HG03108 (cell line): Measurements from ENCODE around the gene CPM.
"Not testable (repeated sequence)": the region's sequence is repeated elsewhere in the genome, so short reads cannot be mapped to it uniquely, and the experiment has no call there.

Experiments
- ATAC-seq: cut with Tn5 transposase; IDR thresholded peaks from one replicate; pipeline ENCODE4 v1.9.1; 2021; ENCODE audit warnings: moderate library complexity; ENCODE audit not compliant: unreplicated experiment

The CPM gene

GRCh38 chr12:68882251-68882964 is 50.6 kb downstream of the CPM start:
- ATAC-seq: no peak

GRCh38 chr12:68880660-68881325 is 52.2 kb downstream of the CPM start:
- no peak for ATAC-seq

- no peak for ATAC-seq
Observed at GRCh38 chr12:68878846-68879245, 54.1 kb downstream of the CPM start.

GRCh38 chr12:68878283-68878682 is 54.7 kb downstream of the CPM start:
- no peak for ATAC-seq

- ATAC-seq: no peak
Observed at GRCh38 chr12:68877583-68877982, 55.4 kb downstream of the CPM start.

GRCh38 chr12:68876461-68876860 is 56.5 kb downstream of the CPM start:
- no peak for ATAC-seq

GRCh38 chr12:68873316-68873715 is 59.7 kb downstream of the CPM start:
- ATAC-seq: no peak

GRCh38 chr12:68871921-68872320 is 61.0 kb downstream of the CPM start:
- ATAC-seq: no peak

- no peak for ATAC-seq
Observed at GRCh38 chr12:68871396-68871795, 61.6 kb downstream of the CPM start.

GRCh38 chr12:68870443-68870842 is 62.5 kb downstream of the CPM start:
- ATAC-seq: no peak

- no peak for ATAC-seq
Observed at GRCh38 chr12:68870011-68870410, 63.0 kb downstream of the CPM start.

GRCh38 chr12:68868043-68868790 is 64.8 kb downstream of the CPM start:
- ATAC-seq: no peak

- ATAC-seq: no peak
Observed at GRCh38 chr12:68867606-68868005, 65.4 kb downstream of the CPM start.

GRCh38 chr12:68866950-68867349 is 66.0 kb downstream of the CPM start:
- ATAC-seq: no peak

GRCh38 chr12:68865399-68866164 is 67.4 kb downstream of the CPM start:
- no peak for ATAC-seq

GRCh38 chr12:68864604-68865003 is 68.4 kb downstream of the CPM start:
- ATAC-seq: no peak

GRCh38 chr12:68863886-68864454 is 69.0 kb downstream of the CPM start:
- not testable (repeated sequence) for ATAC-seq

- ATAC-seq: no peak
Observed at GRCh38 chr12:68863109-68863770, 69.7 kb downstream of the CPM start.

- ATAC-seq: no peak
Observed at GRCh38 chr12:68861890-68862289, 71.1 kb downstream of the CPM start.

- no peak for ATAC-seq
Observed at GRCh38 chr12:68856510-68856909, 76.5 kb downstream of the CPM start.
